Measurements from ENCODE around the gene CNRIP1.

CNRIP1 gene

DNA sequence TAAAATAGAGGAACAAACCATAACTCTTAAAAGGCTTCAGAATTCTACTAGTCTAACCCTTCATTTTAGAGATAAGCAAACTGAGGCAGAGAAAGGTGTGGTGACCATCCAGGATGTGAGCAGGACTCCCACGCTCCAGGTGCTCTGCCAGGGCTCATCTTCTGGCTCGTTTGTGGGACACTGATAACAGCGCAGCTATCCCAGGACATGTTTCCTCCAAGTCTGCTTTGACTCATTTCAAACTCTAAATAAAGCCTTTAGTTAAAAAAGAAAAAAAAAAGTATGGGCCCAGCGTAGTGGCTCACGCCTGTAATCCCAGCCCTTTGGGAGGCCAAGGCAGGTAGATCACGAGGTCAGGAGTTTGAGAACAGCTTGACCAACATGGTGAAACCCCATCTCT, 28.4 kb downstream of the CNRIP1 start:
- DNase-seq = no peak

DNA sequence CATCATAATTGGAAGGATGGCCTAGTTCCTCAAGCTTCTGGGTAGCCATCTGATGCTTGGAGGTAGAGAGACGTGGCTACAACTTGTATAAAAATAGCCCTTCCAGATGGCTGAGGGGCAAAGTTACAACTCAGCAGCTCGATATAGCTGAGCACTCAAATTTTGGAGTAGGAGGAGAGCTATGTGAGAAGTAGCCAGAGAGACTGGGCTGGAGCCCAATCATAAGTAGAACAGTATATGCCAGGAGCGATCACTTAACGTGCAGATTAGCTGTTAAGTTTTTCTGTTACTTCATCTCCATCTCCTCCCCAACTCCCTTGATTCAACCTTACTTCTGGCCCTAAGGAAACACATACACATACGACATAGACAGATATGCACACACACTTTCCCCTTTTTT, 28.8 kb downstream of the CNRIP1 start:
- DNase-seq = no peak

DNA sequence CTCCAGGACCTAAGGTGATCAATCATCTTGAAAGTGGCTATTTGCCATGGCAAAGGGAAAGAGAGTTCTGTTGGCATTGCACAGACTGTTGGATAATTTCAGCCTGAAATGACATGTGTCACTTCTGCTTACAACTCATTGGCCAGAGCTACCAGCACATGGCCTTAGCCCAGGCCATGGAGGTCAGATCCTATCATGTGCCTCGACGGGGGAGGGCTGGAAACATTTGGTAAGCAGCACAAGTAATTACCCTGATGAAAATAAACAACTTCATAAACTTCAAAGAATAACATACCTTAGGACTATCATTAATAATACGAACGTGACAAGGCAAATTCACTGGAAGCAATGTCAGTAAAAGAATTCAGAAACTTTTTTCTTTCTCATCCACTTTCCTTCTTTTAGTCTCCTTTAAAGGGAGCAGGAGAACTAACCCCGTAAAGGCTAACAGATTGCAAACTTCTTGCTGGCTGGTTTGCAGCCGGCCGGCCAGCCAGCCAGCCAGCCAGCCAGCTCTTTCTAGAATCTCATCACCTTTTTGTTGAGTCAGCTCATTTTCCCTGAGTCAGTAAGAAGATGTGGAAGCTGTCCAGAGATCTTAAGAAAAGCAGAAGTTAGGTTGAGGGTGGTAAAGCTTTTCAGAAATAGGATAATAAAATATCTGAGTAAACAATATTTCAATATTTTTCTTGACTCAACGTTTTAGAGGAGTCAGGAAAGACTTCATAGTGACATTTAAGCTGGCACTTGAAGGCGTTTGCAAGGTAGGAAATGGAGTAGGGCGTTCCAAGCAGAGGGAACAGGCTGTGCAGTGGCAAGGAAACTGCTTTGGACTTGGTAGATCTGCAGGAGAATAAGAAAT, 31.9 kb downstream of the CNRIP1 start:
- DNase-seq = no peak

DNA sequence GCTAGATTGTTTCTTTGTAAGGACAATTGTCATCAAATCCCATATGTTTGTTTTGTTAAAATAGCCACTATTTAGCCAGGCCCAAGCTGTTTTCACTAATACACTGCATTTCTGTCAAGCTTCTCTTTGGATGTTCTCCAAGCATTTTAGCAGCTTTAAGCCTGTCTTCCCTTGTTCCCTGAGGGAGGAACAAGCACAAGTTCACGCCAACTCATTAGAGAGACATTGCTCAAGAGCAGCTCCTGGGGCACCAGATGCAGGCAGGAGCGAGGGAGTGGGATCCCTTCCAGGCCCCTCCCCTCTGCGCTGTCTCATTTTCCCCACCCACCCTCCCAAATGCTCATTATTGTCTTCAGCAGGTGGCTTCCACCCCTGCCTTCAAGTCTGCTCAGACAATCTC, 34.9 kb downstream of the CNRIP1 start:
- no peak for DNase-seq

DNA sequence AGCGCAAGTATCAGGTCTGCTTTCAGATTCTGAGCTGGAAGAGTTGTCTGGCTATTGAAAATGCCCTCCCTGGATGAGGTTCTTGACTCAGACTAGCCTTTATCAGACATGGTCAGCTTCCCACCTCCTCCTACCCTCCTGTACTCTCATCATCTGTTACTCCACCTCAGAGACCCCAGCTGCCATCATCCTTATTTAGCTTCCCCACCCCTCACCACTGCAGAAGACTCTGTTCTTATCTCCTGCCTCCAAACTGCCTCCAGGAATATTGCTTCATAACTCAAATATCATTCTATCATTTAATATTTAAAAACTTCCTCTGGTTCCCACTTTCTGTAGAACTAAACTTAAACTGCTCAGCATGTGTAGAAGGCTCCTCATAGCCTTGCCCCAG, 36.3 kb downstream of the CNRIP1 start:
- no peak for DNase-seq

DNA sequence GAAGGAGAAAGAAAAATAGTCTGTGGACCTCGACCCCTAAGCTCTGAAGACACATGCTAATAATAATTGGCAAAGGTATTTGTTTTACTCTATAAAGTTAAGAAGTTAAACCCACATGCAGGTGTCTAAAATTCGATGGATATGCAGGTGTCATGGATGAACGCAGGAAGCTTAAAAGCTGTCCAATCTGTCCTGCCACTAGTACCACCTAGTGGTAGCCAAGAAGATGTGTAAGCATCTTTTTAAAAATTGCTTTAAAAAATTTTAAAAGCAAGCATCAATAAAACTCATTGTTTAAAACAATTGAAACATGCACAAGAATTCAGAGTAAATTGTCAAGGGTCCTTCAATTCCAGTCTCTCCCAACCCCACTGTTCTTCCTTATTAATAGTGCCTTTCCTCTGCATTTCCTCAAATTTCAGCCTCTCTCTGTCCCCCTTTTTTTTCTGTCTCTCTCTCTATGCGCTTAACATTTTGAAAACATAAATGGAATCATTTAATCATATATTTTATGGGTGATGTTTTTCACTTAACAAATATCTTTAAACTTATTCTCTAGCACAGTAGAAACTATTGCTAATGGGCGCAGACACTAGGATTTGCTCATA, 36.8 kb downstream of the CNRIP1 start:
- DNase-seq = peak; percentile 59

DNA sequence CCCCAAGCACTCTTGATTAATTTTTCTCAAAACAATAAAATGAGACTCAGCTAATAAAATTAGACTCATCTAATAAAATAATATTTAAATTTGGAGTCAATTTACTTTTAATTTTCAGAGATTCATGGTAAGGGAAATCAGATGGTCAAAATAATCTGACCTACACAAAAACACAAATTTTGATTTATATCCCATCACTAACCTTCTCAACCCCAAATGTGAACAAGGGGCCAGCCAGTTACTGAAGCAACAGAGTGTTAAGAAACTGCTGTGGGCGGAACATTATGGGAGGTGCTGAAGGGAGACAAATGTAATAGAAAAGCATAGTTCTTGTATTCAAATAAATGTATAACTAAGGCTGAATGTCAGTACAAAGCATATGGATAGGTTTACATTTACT, 39.0 kb downstream of the CNRIP1 start:
- DNase-seq = peak; percentile 2

DNA sequence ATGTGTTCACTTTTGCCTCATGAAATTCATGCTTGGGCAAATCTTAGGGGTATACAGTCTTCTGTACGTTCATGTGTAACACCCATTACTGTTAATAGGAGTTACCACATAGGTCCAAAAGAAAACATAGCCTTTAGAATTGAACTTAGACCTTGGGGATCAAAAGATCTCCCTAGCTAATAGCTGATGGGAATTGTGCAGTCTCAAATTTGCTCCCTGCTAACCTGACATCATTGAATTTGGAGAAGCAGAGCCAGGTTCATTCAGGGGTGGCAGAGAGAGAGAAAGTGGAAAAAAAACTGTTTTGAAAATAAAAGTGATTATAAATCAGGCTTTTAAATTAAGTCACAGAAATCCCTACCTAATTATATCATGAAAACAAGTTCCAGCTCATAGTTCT, 39.4 kb downstream of the CNRIP1 start:
- DNase-seq = no peak

DNA sequence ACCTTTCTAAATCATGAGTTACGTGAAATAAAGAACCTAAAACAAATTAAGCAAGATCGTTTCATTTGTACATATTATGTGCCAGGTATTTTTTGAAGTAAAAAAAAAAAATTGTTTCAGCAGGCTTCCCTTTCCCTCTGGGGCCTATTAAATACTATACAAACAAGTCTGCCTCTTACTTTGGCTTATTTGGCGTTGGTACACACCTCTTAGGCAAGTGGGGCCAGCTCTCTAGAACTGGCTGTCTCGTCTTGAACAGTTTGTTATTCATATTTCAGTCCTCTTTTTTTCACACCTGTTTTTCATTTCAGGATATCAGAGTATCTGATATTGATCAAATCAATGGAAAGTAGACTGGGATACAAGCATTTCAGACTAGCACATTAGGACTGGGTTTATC, 40.1 kb downstream of the CNRIP1 start:
- peak; percentile 73 for DNase-seq

DNA sequence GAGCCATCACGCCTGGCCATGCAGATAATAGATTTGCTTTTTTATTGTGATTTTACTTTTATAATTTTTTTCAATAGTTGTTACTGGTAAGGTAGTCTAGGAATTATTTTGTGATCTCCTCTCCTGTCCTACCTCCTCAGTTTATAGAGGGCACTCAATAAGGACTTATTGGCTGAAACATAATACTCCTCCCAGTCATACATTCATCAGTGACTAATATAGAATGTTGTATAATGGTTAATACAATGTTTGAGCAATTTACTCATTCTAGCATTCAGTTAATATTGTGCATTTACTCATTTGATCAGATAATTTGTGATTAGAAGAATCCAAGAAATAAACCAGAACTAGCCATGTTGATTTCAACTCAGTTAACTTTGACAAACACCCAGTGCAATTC, 41.6 kb downstream of the CNRIP1 start:
- DNase-seq = no peak

DNA sequence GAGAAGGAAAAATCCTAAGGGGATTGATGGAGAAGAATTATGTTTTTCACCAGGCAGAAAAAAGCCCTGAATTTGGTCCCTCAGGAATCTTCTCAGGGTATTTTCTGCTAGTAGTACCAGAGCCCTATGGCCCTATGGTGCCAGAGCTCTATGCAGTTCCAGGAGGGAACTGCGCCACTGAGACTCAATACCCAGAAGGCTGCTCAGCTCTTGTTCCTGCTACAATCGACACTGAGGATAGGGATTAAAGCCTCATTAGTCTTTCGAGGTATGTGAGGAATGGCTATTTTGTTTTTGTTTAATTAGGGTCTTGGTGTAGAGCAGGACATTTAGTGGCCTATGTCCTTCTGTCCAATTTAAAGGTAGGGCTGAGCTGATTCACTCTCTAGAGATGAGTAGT, 45.7 kb downstream of the CNRIP1 start:
- DNase-seq = no peak

DNA sequence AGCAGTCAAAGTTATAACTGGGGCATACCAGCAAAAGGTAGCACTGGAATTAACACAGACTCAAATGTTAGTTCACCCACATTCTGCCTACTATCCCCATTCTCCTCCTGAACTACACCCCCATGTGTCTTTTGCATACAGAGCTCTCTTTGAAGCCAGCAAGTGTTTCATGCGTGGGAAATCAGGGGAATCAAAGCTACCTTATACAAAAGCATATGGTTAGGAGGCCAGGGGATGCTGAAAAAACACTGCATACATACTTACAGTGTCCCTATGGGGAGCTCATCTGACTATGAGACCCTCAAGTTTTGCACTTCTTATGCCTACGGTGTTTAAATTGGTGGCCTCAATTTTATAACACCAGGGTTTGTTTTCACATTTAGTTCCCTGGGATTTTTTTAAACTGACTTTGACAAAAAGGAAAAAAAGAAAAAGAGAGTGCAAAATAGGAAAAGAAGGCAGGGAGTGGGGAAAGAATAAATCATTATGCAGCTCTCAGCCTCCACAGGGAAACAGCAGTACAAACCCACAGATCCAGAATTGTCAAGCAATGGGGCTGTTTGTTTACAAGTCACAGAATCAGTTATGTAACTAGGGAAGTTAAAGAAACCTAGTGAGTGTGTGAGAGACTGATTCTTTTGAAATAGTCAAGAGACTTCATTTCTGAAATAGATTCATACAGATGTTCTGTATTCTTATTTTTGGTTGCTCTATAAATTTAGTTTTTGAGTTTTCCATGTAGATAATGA, 47.3 kb downstream of the CNRIP1 start:
- peak; percentile 41 for DNase-seq

DNA sequence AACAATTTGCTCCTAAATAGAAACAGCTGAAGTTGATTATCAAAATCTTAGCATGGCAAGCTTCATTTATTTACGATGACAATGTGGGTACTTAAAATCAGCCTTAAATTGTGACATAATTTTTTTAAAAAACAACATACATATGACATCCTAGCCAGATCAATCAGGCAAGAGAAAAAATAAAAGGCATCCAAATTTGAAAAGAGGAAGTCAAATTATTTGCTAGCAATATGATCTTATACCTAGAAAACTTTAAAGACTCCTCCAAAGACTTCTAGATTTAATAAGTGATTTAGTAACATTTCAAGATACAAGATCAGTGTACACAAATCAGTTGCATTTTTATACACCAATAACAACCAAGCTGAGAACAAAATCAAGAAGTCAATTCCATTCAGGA, 53.1 kb downstream of the CNRIP1 start:
- DNase-seq = no peak

DNA sequence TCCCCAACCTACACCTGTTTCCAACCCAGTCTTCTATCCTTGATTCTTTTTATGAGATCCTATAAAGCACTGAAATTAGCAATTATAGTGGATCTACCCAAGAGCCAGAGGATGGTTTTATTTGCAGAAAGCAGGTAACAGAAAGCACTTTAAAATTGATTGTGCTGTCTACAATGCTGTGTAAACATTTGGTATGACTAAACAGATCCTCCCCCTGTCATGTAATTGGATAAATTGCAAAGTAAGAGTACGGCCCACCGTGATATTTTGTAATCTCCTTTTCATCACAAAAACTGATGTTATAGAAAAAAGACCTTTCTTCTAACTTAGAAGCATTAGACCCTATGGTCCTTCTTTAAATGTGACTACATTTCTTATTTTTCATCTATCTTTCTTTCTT, 56.1 kb downstream of the CNRIP1 start:
- peak; percentile 33 for DNase-seq

DNA sequence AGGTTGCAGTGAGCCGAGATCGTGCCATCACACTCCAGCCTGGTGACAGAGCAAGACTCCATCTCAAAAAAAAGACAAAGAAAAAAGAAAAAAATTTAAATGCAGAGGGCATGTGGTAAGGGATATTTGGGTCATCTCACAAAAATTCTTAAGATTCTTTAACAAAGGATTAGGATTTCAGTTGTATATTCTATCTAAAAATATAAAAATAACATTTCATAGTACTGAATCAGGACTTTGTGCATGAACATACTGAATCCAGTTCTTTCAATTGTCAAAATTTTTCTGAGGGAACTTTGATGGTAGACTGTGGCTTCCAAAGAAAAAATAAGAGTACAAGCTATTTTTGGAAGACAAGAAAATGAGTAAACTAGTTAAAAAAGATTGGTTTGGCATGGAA, 60.9 kb downstream of the CNRIP1 start:
- no peak for DNase-seq

DNA sequence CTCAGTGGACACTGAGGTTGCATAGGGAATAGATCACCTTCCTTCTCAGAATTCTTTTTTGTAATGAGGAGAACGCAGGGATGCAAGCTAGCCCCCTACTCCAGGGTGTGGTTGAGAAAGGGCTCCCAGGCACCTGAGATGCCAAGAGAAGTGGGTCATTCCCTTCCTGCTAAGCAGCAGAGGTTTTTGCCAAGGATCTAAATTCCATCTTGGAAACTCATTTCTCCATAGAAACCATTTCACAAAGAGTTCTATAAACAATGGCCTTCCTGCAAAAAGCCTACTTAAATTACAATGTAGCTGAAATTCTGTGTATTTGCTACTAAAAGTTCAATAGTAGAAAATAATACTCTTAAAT, 63.7 kb downstream of the CNRIP1 start:
- DNase-seq = no peak

DNA sequence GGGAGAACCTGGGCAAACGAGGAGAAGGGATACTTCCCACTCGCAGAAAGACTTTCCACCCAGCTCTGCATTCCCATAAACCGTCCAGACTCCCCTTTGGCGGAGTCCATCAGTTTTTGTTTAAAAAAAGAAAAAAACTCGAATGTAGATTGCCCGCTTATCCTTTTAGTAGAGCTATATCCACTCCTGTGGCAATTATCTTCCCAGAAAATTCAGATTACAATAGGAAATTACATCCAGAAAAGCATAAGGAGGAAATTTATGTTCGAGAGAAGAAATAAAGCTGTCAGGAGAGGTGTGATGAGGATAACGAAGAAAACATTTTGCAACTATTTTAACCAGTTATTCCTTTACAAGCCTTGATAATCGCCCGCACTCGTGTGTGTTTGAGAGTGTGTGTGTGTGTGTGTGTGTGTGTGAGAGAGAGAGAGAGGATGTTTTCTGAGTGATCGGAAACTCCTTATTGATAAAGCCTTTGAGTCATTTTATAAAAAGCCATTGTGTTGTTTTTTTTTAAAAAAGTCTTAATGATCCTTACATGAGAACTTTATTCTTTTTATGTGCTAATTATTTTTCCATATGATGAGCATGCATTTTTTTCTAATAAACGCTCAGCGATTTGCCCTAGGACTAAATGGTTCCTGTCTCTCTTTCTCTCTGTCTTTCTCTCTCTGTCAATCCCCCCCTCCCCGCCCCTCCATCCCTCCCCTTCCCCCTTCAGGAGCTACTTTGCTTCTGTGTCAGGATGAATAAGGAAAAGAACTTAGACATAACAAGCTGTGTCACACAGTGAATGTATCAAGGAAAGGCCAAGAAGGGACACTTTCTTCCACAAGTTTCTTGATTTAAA, 66.3 kb downstream of the CNRIP1 start:
- no peak for DNase-seq

DNA sequence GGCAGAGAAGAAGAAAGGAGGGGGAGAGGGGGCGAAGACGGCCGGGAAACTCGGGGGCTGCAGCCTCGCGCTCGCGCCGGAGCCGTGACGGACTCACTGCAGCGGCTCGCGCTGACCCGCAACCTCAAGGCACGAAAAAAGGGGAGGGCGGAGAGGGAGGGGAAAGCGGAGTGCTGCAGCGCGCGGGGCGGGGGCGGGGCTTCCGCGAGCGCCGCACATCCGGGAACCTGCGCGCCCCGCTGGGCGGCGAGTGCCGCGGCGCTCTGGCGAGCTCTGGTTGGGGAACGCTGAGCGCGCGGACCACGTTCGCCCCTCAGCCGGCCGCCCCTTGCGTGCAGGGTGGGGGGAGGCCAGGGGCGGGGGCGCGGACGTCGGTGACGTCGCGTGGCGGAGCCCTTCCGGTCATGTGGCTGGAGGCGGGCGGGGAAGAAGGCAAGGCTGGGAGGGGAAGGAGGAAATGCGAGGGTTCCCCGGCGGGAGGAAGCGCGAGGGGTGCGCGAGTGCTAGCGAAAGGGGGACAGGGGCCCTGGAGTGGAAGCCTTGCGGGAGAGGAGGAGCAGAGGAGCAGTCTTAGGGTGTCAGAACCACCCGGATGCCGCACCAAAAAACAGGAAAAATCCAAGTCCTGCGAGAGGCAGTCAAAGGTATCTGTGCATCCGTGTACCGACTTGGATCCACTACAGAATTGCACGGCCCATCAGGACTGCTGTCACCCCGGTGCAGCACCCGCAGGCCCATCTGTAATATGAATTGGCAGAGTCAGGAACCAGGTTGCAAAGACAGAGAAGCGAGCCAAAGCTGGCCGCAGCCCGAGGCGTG, 67.1 kb downstream of the CNRIP1 start, which contains the start of gene PPP3R1:
TSS of gene PPP3R1 (minus strand) at position 133 of the 819 bp plus-strand sequence. CDS start 405 bp downstream, outside the sequence.
- DNase-seq = peak; percentile 94

DNA sequence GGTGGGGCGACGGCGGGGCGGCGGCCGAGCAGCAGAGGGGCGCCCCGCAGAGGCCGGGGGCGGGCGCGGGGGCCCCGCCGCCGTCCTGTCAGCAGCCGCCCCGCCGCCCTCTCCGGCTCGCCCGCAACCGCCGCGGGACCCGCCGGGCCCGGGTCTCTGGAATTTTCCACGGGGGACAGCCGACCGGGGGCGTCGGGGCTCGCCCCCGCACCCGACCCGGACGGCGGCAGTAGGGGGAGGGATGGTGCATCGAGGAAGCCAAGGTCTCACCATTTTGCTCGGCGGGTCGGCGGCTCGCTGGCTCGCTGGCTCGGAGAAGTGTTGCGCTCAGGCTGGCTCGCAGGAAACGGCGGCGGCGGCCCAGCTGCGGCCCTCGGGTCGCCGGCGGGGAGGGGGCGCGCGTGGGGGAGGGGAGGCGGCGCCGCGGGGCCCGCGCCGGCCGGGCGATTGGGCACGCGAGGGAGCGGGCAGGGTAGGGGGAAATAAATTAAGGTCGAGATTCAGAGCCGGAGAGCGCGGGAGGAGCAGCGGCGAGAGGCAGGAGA, 67.8 kb downstream of the CNRIP1 start:
- no peak for DNase-seq

DNA sequence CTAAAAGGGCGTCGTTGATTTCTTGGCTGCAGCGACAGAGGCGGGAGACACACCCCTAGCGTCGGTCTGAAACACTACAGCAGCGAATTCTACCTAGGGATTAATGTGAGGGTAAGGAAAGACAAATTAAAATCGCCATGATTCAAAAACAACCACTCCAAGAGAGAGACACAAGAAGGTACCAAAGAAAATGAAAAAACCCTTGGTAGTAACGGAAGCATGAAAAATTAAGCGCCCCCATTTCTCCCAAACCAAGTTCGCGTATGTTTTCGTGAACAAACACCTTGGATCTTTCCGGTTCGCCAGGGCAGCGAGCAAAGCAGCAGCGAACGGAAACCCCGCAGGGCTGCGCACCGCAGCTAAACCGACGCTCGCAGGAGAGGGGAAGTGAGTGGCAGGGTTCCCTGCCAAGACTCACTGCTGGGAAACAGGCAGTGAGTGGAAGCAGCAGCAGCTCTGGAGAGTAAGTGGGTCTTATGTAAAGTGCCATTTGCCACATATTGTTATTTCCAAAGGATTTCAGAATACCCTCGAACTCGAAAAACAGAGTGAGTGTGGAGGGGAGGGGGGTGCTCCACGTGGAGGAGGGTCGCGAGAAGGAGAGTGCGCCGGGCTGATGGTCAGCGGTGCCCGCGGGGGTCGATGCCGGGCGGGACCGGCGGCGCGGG, 68.4 kb downstream of the CNRIP1 start:
- DNase-seq = peak; percentile 73

DNA sequence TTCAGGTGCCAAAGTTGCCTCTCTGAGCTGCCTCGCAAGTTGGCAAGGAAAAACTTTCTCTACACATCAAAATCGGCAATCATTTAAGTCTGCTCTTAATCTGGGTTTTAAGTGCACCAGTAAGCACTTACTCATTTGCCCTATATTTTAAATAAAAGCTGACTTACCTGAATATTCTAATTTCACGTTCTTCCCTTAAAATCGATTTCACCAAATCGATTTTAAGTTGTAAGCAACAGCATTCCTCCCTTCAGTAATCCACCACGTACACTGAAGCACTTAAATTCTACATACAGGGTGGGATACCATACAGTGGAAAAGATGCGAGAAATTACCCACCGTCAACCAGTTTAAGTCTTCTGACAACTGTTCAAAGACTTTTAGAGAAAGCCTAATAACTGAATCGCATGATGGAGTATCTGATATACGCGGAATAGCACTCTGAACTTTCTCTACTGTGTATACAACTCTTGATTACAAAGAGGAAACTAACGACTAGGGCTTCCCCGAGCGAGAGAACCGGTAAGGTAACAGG, 69.0 kb downstream of the CNRIP1 start:
- DNase-seq = no peak

All from DMS153 (cell line).